Measurements from ENCODE around the gene TNKS2. TPM values are rescaled to one million over a fixed set of nuclear protein-coding genes. Genes with fewer than 3 reads are reported as not detected.

The TNKS2 gene
- total and polyA plus RNA-seq, 2 experiments from 2014 or later: 11.9 to 40.4 TPM

- TF ChIP-seq EZH2 (IDR thresholded peaks at IDR 0.05; ENCODE audit: borderline replicate concordance): no peak
- no peak for TF ChIP-seq EZH2phosphoT487 (IDR thresholded peaks at IDR 0.05; ENCODE audit: low read depth, severe bottlenecking, unreplicated experiment)
- TF ChIP-seq CTCF (IDR thresholded peaks at IDR 0.05; ENCODE audit: poor library complexity): no peak
- no peak overlapping the region for H3K4me3 ChIP-seq
- no peaks in the 10 kb centered on the region for H3K4me1 ChIP-seq (ENCODE audit: insufficient read depth)
- no peak overlapping the region for H2AFZ ChIP-seq
- no peaks in the 10 kb centered on the region for H4K20me1 ChIP-seq (ENCODE audit: insufficient read depth, poor library complexity, severe bottlenecking)
- no peaks in the 10 kb centered on the region for H3K9me2 ChIP-seq (replicated peaks; ENCODE audit: insufficient read depth)
- DNase-seq (ENCODE audit: low spot score): no peak
- H3K9me3 ChIP-seq (ENCODE audit: low read depth): no peaks in the 10 kb centered on the region
- H3K4me2 ChIP-seq: no peak overlapping the region
- H3K79me2 ChIP-seq: no peaks in the 10 kb centered on the region
- WGBS (ENCODE audit: low lambda C conversion rate, missing lambda C conversion rate): 80% methylated on average over 2 of the region's 2 CpGs
- no peak overlapping the region for H3K27ac ChIP-seq
- H3K36me3 ChIP-seq (replicated peaks; ENCODE audit: insufficient read depth, low read depth): peaks cover 5% of the 10 kb centered on the region
- no peaks in the 10 kb centered on the region for H3K27me3 ChIP-seq
Measured at GRCh38 chr10:91864744-91865143, 66.5 kb downstream of the TNKS2 start.

GRCh38 chr10:91865562-91866081 lies 67.4 kb downstream of the TNKS2 start:
- Histone ChIP-seq H3K79me2 (no peaks in the 10 kb centered on the region), H3K4me3 (no peak overlapping the region), H3K4me2 (no peak overlapping the region), H3K4me1 (ENCODE audit: insufficient read depth) (no peaks in the 10 kb centered on the region), H3K27me3 (no peaks in the 10 kb centered on the region), H3K27ac (no peak overlapping the region), H3K9me2 (replicated peaks; ENCODE audit: insufficient read depth) (no peaks in the 10 kb centered on the region), H2AFZ (no peak overlapping the region), H3K9me3 (ENCODE audit: low read depth) (no peaks in the 10 kb centered on the region), H4K20me1 (ENCODE audit: insufficient read depth, poor library complexity, severe bottlenecking) (no peaks in the 10 kb centered on the region), H3K36me3 (replicated peaks; ENCODE audit: insufficient read depth, low read depth) (peaks cover 5% of the 10 kb centered on the region)
- DNase-seq (ENCODE audit: low spot score): no peak
- WGBS (ENCODE audit: low lambda C conversion rate, missing lambda C conversion rate): 90% methylated on average over 2 of the region's 2 CpGs
- TF ChIP-seq CTCF (IDR thresholded peaks at IDR 0.05; ENCODE audit: poor library complexity) (no peak), EZH2 (IDR thresholded peaks at IDR 0.05; ENCODE audit: borderline replicate concordance) (no peak), EZH2phosphoT487 (IDR thresholded peaks at IDR 0.05; ENCODE audit: low read depth, severe bottlenecking, unreplicated experiment) (no peak)

GRCh38 chr10:91875156-91875555 lies 76.9 kb downstream of the TNKS2 start:
- no peak overlapping the region for H3K4me3 ChIP-seq
- H3K36me3 ChIP-seq (replicated peaks; ENCODE audit: insufficient read depth, low read depth): no peaks in the 10 kb centered on the region
- H3K4me2 ChIP-seq: no peak overlapping the region
- WGBS (ENCODE audit: low lambda C conversion rate, missing lambda C conversion rate): 95% methylated on average over 2 of the region's 2 CpGs
- no peaks in the 10 kb centered on the region for H3K79me2 ChIP-seq
- no peak overlapping the region for H2AFZ ChIP-seq
- H3K27me3 ChIP-seq: no peaks in the 10 kb centered on the region
- TF ChIP-seq CTCF (IDR thresholded peaks at IDR 0.05; ENCODE audit: poor library complexity) (no peak), EZH2 (IDR thresholded peaks at IDR 0.05; ENCODE audit: borderline replicate concordance) (no peak), EZH2phosphoT487 (IDR thresholded peaks at IDR 0.05; ENCODE audit: low read depth, severe bottlenecking, unreplicated experiment) (no peak)
- H3K27ac ChIP-seq: no peak overlapping the region
- DNase-seq (ENCODE audit: low spot score): no peak
- no peaks in the 10 kb centered on the region for H4K20me1 ChIP-seq (ENCODE audit: insufficient read depth, poor library complexity, severe bottlenecking)
- no peaks in the 10 kb centered on the region for H3K9me3 ChIP-seq (ENCODE audit: low read depth)
- H3K9me2 ChIP-seq (replicated peaks; ENCODE audit: insufficient read depth): no peaks in the 10 kb centered on the region
- no peaks in the 10 kb centered on the region for H3K4me1 ChIP-seq (ENCODE audit: insufficient read depth)

- no peaks in the 10 kb centered on the region for H3K79me2 ChIP-seq
- 77% methylated on average over 1 of the region's 1 CpG for WGBS (ENCODE audit: low lambda C conversion rate, missing lambda C conversion rate)
- H2AFZ ChIP-seq: no peak overlapping the region
- no peak overlapping the region for H3K4me2 ChIP-seq
- no peak overlapping the region for H3K4me3 ChIP-seq
- no peak for DNase-seq (ENCODE audit: low spot score)
- H3K36me3 ChIP-seq (replicated peaks; ENCODE audit: insufficient read depth, low read depth): no peaks in the 10 kb centered on the region
- no peak for TF ChIP-seq CTCF (IDR thresholded peaks at IDR 0.05; ENCODE audit: poor library complexity)
- TF ChIP-seq EZH2 (IDR thresholded peaks at IDR 0.05; ENCODE audit: borderline replicate concordance): no peak
- TF ChIP-seq EZH2phosphoT487 (IDR thresholded peaks at IDR 0.05; ENCODE audit: low read depth, severe bottlenecking, unreplicated experiment): no peak
- no peaks in the 10 kb centered on the region for H3K4me1 ChIP-seq (ENCODE audit: insufficient read depth)
- H4K20me1 ChIP-seq (ENCODE audit: insufficient read depth, poor library complexity, severe bottlenecking): no peaks in the 10 kb centered on the region
- no peak overlapping the region for H3K27ac ChIP-seq
- no peaks in the 10 kb centered on the region for H3K27me3 ChIP-seq
- no peaks in the 10 kb centered on the region for H3K9me3 ChIP-seq (ENCODE audit: low read depth)
- H3K9me2 ChIP-seq (replicated peaks; ENCODE audit: insufficient read depth): no peaks in the 10 kb centered on the region
Measured at GRCh38 chr10:91875779-91876178, 77.6 kb downstream of the TNKS2 start.

Measured in hepatocyte (in vitro differentiated cells).